Uterus (tissue), 2 donors: ENCODE data around the gene ARHGEF16.

Experiments used
- CTCF ChIP-seq, 4 experiments: fragments of 200-600 bp in 2 of 4; fragments of 450-650 bp in 2 of 4; sonication (generic) in 2 of 4; IDR thresholded peaks; one replicate each; pipeline ENCODE4 v1.5.1; 2016 to 2019; ENCODE audit warnings: antibody characterized with exemption in 4 of 4, mild to moderate bottlenecking in 2 of 4, moderate library complexity in 1 of 4
- POLR2A ChIP-seq, 2 donors: fragments of 450-650 bp; IDR thresholded peaks; one replicate each; pipeline ENCODE4 v1.6.1; 2016; ENCODE audit warnings: antibody characterized with exemption in 2 of 2, mild to moderate bottlenecking in 1 of 2, moderate library complexity in 1 of 2

GRCh38 chr1:3443807-3444206, 10.7 kb upstream of the ARHGEF16 start:
- no peak for TF ChIP-seq CTCF (IDR thresholded peaks at IDR 0.05)
- TF ChIP-seq POLR2A (IDR thresholded peaks at IDR 0.05): no peak
